ENCODE measurements around the gene TALDO1. TPM values are rescaled to one million over a fixed set of nuclear protein-coding genes. Genes with fewer than 3 reads are reported as not detected.

Gene TALDO1
- total and polyA plus RNA-seq, 2 of the 8 experiments (the other 6 are each of a cell fraction or from before 2014, with no cell fraction given) = 265 to 308 TPM

DNA sequence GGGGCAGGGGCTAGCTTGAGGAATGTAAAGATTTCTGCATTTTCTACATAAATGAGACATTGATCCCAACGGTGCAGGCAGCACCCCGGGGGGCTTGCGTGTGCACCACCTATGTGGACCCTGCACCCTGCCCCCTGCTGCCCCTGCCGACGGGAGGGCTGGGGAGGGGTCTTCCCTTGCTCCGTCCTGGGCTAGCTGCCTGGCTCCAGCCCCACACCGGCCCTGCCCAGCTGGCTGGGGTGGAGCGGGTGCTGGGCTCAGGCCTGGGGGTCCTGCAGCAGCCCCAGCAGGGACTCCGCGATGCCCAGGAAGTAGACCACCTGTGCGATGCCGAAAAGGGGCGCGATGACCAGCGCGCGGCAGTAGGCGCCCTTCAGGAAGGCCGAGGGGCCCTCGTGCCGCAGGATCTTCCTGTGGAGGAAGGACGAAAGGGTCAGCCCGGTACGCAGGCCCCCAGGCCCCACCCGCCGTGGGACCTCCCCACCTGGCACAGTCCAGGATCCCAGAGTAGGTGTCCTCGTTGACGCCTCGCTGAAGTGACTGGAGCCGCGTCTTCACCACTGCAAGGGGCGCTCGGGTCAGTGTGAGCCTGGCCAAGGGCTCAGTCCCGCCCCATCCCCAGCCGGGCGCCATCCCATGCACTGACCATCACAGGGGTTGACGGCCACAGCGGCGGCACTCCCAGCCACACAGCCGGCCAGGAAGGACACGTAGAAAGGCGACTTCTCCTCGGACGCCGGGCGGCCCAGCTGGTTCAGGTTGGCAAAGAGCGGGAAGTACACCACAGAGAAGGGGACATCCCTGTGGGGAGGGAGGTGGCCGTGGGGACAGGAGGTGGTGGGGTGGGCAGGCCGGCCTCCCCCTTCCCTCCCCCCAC is 44.6 kb downstream of the TALDO1 start:
- POLR2A ChIA-PET (ENCODE audit: partially characterized antibody) = interaction anchor here (0.7 to 53.0 kb wide), 8 partner anchors 8 to 43 kb away, joined by 3 to 1917 read pairs (median 4); partner anchors contain the start of genes CD151, CRACR2B, GATD1 and PIDD1
- Histone ChIP-seq H3K27ac (ENCODE audit: low read depth, low read length) (no peak overlapping the region), H2BK15ac (ENCODE audit: low read length) (no peak overlapping the region)
- no peak for TF ChIP-seq SIRT6 (IDR thresholded peaks at IDR 0.05; ENCODE audit: low read length)
- TF ChIP-seq RBBP5 (IDR thresholded peaks at IDR 0.05; ENCODE audit: borderline replicate concordance, low read depth, low read length) = no peak

More for the DNA sequence above, 44.6 kb downstream of the TALDO1 start:
- Histone ChIP-seq H3K14ac (ENCODE audit: insufficient read length) (no peak overlapping the region), H3K23me2 (ENCODE audit: low read depth, low read length) (peaks cover under 1% of the 10 kb centered on the region), H2BK20ac (ENCODE audit: low read length) (no peak overlapping the region), H3K4ac (replicated peaks; ENCODE audit: insufficient read length, low read depth, low read length) (no peak overlapping the region), H2AFZ (ENCODE audit: low read length) (no peak overlapping the region), H3K27me3 (replicated peaks in 1 of 4; ENCODE audit: control insufficient read depth in 3 of 4, extremely low read depth in 1 of 4, insufficient read depth in 3 of 4, low read length in 3 of 4) (no peaks in the 10 kb centered on the region), H2AK5ac (ENCODE audit: low read depth, low read length) (no peak overlapping the region), H3K79me1 (ENCODE audit: low read depth, low read length) (peaks cover 7% of the 10 kb centered on the region; the same call in 1 of the 2 replicates), H4K8ac (ENCODE audit: extremely low read depth, insufficient read depth, low read length) (no peak overlapping the region), H3K9me3 (ENCODE audit: insufficient read depth in 2 of 2, low read depth in 1 of 2, low read length in 1 of 2) (no peaks in the 10 kb centered on the region), H4K5ac (ENCODE audit: insufficient read length, low read depth, low read length) (no peak overlapping the region), H3K4me3 (ENCODE audit: extremely low read depth in 1 of 4, insufficient read depth in 2 of 4, low read depth in 3 of 4, low read length in 4 of 4) (no peak overlapping the region), H3K36me3 (ENCODE audit: control insufficient read depth in 2 of 4, insufficient read depth in 4 of 4, low read length in 3 of 4) (peaks cover 0 to 12% (median 0%) of the 10 kb centered on the region in 4 experiments; a peak in 3 of 8 replicates), H2BK120ac (replicated peaks; ENCODE audit: low read depth, low read length) (no peak overlapping the region), H3K4me1 (replicated peaks in 1 of 4; ENCODE audit: control insufficient read depth in 3 of 4, insufficient read depth in 4 of 4, low read length in 3 of 4) (peaks cover 4 to 34% (median 22%) of the 10 kb centered on the region in 4 experiments), H3K18ac (ENCODE audit: extremely low read depth, low read length) (no peak overlapping the region), H2BK12ac (ENCODE audit: low read depth, low read length) (no peak overlapping the region; the same call in 1 of the 2 replicates), H3K56ac (replicated peaks; ENCODE audit: insufficient read length, low read depth, low read length) (no peak overlapping the region), H3K4me2 (ENCODE audit: insufficient read depth in 1 of 2, low read depth in 2 of 2, low read length in 2 of 2) (no peak overlapping the region), H2BK5ac (ENCODE audit: low read depth, low read length) (no peak overlapping the region), H3K79me2 (ENCODE audit: control insufficient read depth in 1 of 2, insufficient read depth in 2 of 2, low read length in 2 of 2) (peaks cover 0 to 5% of the 10 kb centered on the region in 2 experiments; a peak in 1 of 4 replicates), H4K20me1 (replicated peaks in 1 of 2; ENCODE audit: control insufficient read depth in 1 of 2, insufficient read depth in 2 of 2, low read length in 2 of 2) (peaks cover 2 to 15% of the 10 kb centered on the region in 2 experiments), H4K91ac (replicated peaks; ENCODE audit: insufficient read length, low read length) (no peak overlapping the region), H3K23ac (ENCODE audit: insufficient read length) (no peak overlapping the region), H3K9ac (replicated peaks in 1 of 4; ENCODE audit: extremely low read depth in 1 of 4, low read depth in 3 of 4, low read length in 3 of 4) (no peak overlapping the region)
- WGBS, 2 experiments (ENCODE audit: extremely low coverage in 1 of 2, insufficient coverage in 1 of 2, insufficient read length in 1 of 2, insufficient replicate concordance in 2 of 2, low coverage in 1 of 2, low lambda C conversion rate in 2 of 2, missing lambda C conversion rate in 1 of 2) = 95% methylated on average over 39 of the region's 49 CpGs; no CpG with 5 or more reads in 1 of the 2 experiments
- no peak for FAIRE-seq
- no peak for DNase-seq (ENCODE audit: low read depth in 1 of 2, low spot score in 2 of 2)
- CTCF ChIA-PET (ENCODE audit: partially characterized antibody) = interaction anchor here (0.7 to 2.2 kb wide), 5 partner anchors 9 to 64 kb away, joined by 3 to 10 read pairs (median 3); no protein-coding TSS in a partner anchor

All from H1 (cell line).